Dermis blood vessel endothelial cell (primary cell): ENCODE measurements around the gene EGLN3. TPM values are rescaled to one million over a fixed set of nuclear protein-coding genes. Genes with fewer than 3 reads are reported as not detected.
A peak's percentile ranks its signal among the peaks of the same experiment; 100 is the strongest.
"Not testable (repeated sequence)": the region's sequence is repeated elsewhere in the genome, so short reads cannot be mapped to it uniquely, and the experiment has no call there.

Source experiments
- DNase-seq: peaks from one replicate; pipeline ENCODE4 v3.0.0; 2010
- total RNA-seq: library from RNA; depleted of rRNA; stranded (reverse); fragments of >200 nt; gene quantifications from 2 replicates; pipeline ENCODE4 v1.2.3, GENCODE V29; 2014

EGLN3 gene
- total RNA-seq, result 1.4 and 2.1 TPM in 2 replicates

- peak; percentile 70 for DNase-seq
Observed at GRCh38 chr14:33950320-33951182, at the start of gene EGLN3. Gene EGLN3 (minus strand): TSS chr14:33951074. CDS start chr14:33950752, 322 bp downstream.

- no peak for DNase-seq
Observed at GRCh38 chr14:34000396-34000795, 49.5 kb upstream of the EGLN3 start.

- DNase-seq, result no peak
Observed at GRCh38 chr14:33999771-34000291, 49.0 kb upstream of the EGLN3 start.

- no peak for DNase-seq
Observed at GRCh38 chr14:33997611-33998010, 46.7 kb upstream of the EGLN3 start.

- DNase-seq, result no peak
Observed at GRCh38 chr14:33996462-33996861, 45.6 kb upstream of the EGLN3 start.

GRCh38 chr14:33993246-33993645, 42.4 kb upstream of the EGLN3 start:
- DNase-seq, result no peak

GRCh38 chr14:33992274-33993007, 41.6 kb upstream of the EGLN3 start:
- DNase-seq, result no peak

- DNase-seq, result no peak
Observed at GRCh38 chr14:33990790-33991189, 39.9 kb upstream of the EGLN3 start.

- DNase-seq, result no peak
Observed at GRCh38 chr14:33987565-33988080, 36.7 kb upstream of the EGLN3 start.

GRCh38 chr14:33986804-33987203, 35.9 kb upstream of the EGLN3 start:
- DNase-seq, result peak; percentile 6

- no peak for DNase-seq
Observed at GRCh38 chr14:33985242-33985641, 34.4 kb upstream of the EGLN3 start.

GRCh38 chr14:33979613-33980276, 28.9 kb upstream of the EGLN3 start:
- no peak for DNase-seq

GRCh38 chr14:33978892-33979612, 28.2 kb upstream of the EGLN3 start:
- DNase-seq, result no peak

- DNase-seq, result no peak
Observed at GRCh38 chr14:33972583-33973081, 21.8 kb upstream of the EGLN3 start.

GRCh38 chr14:33969846-33970245, 19.0 kb upstream of the EGLN3 start:
- not testable (repeated sequence) for DNase-seq

- DNase-seq, result no peak
Observed at GRCh38 chr14:33968722-33969121, 17.8 kb upstream of the EGLN3 start.

- DNase-seq, result no peak
Observed at GRCh38 chr14:33967138-33967537, 16.3 kb upstream of the EGLN3 start.

- DNase-seq, result no peak
Observed at GRCh38 chr14:33966276-33966675, 15.4 kb upstream of the EGLN3 start.

GRCh38 chr14:33964599-33965317, 13.9 kb upstream of the EGLN3 start:
- DNase-seq, result no peak

GRCh38 chr14:33963892-33964291, 13.0 kb upstream of the EGLN3 start:
- DNase-seq, result no peak

GRCh38 chr14:33962466-33962865, 11.6 kb upstream of the EGLN3 start:
- DNase-seq, result not testable (repeated sequence)
